Ovary (tissue), 10 donors: ENCODE measurements around the gene SLC17A9. TPM values are rescaled to one million over a fixed set of nuclear protein-coding genes. Genes with fewer than 3 reads are reported as not detected.
A peak's percentile ranks its signal among the peaks of the same experiment; 100 is the strongest.

Source experiments
- DNase-seq, 5 donors: peaks; one replicate each; pipeline ENCODE4 v3.0.0-alpha.2; 2019 to 2020
- H3K27ac ChIP-seq, 2 donors: fragments of 200-600 bp; one replicate each; pipeline versions ENCODE4 v1.5.1 to v1.8.0; 2019 to 2022
- H3K27me3 ChIP-seq: fragments of 200-600 bp; one replicate; pipeline ENCODE4 v1.8.0; 2022
- H3K36me3 ChIP-seq: fragments of 200-600 bp; sonication (generic); one replicate; pipeline ENCODE4 v1.5.1; 2019
- H3K4me1 ChIP-seq: one replicate; pipeline ENCODE4 v1.8.1; 2013; ENCODE audit warnings: mild to moderate bottlenecking, moderate library complexity; ENCODE audit not compliant: insufficient read depth
- H3K4me3 ChIP-seq: fragments of 200-600 bp; sonication (generic); one replicate; pipeline ENCODE4 v1.5.1; 2017
- H3K9me3 ChIP-seq, 2 donors: fragments of 200-600 bp in 1 of 2; sonication (generic) in 1 of 2; one replicate each; pipeline versions ENCODE4 v1.5.1 to v1.8.1; 2013 to 2019; ENCODE audit warnings: mild to moderate bottlenecking in 1 of 2, moderate library complexity in 1 of 2
- CTCF ChIP-seq, 3 donors: fragments of 450-650 bp in 2 of 3; fragments of 200-600 bp in 1 of 3; IDR thresholded peaks; one replicate each; pipeline versions ENCODE4 v1.5.1 to v1.8.0; 2016 to 2022; ENCODE audit warnings: antibody characterized with exemption in 3 of 3, mild to moderate bottlenecking in 1 of 3
- EP300 ChIP-seq: sonication (generic); formaldehyde crosslinking; IDR thresholded peaks from one replicate; pipeline ENCODE4 v1.6.1; 2017; ENCODE audit warnings: antibody characterized with exemption
- POLR2A ChIP-seq: fragments of 450-650 bp; IDR thresholded peaks from one replicate; pipeline ENCODE4 v1.6.1; 2017; ENCODE audit warnings: antibody characterized with exemption, mild to moderate bottlenecking, moderate library complexity
- WGBS, 3 donors: extraction: QIAGEN DNeasy Blood & Tissue Kit in 1 of 3; methylation state at CpG; one replicate each; pipeline versions ENCODE4 v1.1.5 to v1.1.7; 2013 to 2017; 5-methylcytosine and 5-hydroxymethylcytosine counted together
- intact Hi-C, 4 donors: fragments of 100-400 bp; cut with DNase I; formaldehyde crosslinking; loops; one replicate each; pipeline versions ENCODE4 v1.11.0 to v1.15.1; 2022 to 2023
- long read RNA-seq, 3 donors: library from polyadenylated mRNA in 2 of 3; unstranded in 2 of 3; transcript quantifications; one replicate each; pipeline ENCODE4 v2.0.0 and lab custom pipeline, GENCODE V29; 2021 to 2026
- polyA plus RNA-seq, 2 donors: library from polyadenylated mRNA; stranded (reverse); fragments of 200-250 nt in 1 of 2; fragments of 350-450 nt in 1 of 2; fragmentation: Illumina TruSeq in 1 of 2; extraction: RNeasy Lipid Tissue Mini Kit (QIAGEN cat#74804) in 1 of 2; gene quantifications; one replicate each; pipeline ENCODE4 v1.2.3, GENCODE V29; 2013 to 2014
- total RNA-seq, 7 donors: library from RNA; depleted of rRNA in 2 of 7; stranded (reverse); fragments of >200 nt in 2 of 7; fragmentation: NEBNext Ultra II Directional in 3 of 7; extraction: Animal tissue kit (Norgen Biotek cat#: 25700) in 3 of 7; gene quantifications; one replicate each; pipeline versions ENCODE4 v1.1.0 to v1.2.4, GENCODE V29; 2016 to 2023
- donor health status: DM: no; HTN: no; CAD: no; lungs with moderate emphysema.
- donor health status: DM: no; HTN: no; CAD: no.
- donor health status: Bipolar disorder and iron deficiency.
- donor health status: DM: yes; HTN: yes; CAD: no.
- donor health status: DM: no; HTN: no; CAD: no.
- donor health status: DM: yes; HTN: yes; CAD: no.

The SLC17A9 gene, protein sequence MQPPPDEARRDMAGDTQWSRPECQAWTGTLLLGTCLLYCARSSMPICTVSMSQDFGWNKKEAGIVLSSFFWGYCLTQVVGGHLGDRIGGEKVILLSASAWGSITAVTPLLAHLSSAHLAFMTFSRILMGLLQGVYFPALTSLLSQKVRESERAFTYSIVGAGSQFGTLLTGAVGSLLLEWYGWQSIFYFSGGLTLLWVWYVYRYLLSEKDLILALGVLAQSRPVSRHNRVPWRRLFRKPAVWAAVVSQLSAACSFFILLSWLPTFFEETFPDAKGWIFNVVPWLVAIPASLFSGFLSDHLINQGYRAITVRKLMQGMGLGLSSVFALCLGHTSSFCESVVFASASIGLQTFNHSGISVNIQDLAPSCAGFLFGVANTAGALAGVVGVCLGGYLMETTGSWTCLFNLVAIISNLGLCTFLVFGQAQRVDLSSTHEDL
- 1 to 10 TPM; 1.8 to 7.7 (median 4.8) TPM for total RNA-seq
- polyA plus RNA-seq, result 1 to 10 TPM in 1 of 2 donors, under 1 TPM in 1; 0.68 to 2.6 TPM
- long read RNA-seq, donor 1, transcript SLC17A9-202 (13 exons, 3,580 nt), result major isoform, 6 of 21 reads
- long read RNA-seq, donor 1, partial matches to known transcripts, result 5 of 21 reads
- long read RNA-seq, donor 1, other reads (novel, unspliced or antisense), result 10 of 21 reads
- long read RNA-seq, donor 2, result 0 reads
- long read RNA-seq, donor 3, partial matches to known transcripts, result 5 of 17 reads
- long read RNA-seq, donor 3, other reads (novel, unspliced or antisense), result 11 of 17 reads

DNA sequence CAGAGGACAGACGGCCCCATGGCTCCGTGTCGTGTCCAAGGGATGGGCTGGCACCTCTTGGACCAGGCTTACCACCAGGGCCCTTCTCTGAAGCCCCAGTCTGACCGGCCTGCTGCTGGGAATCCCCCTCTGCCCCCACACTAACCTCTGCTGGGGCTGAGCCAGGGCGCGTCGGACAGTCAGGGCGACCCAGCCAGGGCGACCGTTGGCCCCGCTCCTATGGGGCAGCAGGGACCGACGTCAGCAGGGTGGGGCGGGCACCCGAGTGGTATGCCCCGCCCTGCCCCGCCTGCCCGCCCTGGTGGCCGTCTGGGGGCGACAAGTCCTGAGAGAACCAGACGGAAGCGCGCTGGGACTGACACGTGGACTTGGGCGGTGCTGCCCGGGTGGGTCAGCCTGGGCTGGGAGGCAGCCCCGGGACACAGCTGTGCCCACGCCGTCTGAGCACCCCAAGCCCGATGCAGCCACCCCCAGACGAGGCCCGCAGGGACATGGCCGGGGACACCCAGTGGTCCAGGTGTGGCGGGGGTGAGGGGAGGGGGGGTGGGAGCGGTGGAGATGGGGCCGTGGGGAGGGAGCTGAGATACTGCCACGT, at the start of gene SLC17A9:
SLC17A9 (plus strand) TSS at position 337 of the 595 bp plus-strand sequence; CDS start at position 459, 122 bp downstream.
- WGBS, 3 donors, result 7 to 12% (median 8%) methylated on average over 29 to 37 of the region's 37 CpGs

GRCh38 chr20:62902926-62903615, 49.4 kb upstream of the SLC17A9 start:
- intact Hi-C loops, result loop anchor here in 3 of 4 donors (5.0 to 10.0 kb wide), 2 partner anchors 102 to 104 kb away; partner anchors contain the start of gene BHLHE23 (in 3 of the 3)
- 68 to 81% (median 70%) methylated on average over 7 of the region's 7 CpGs for WGBS, 3 donors
- H3K36me3 ChIP-seq, result peaks cover 4% of the 10 kb centered on the region

More for the DNA sequence above, at the start of gene SLC17A9:
- DNase-seq, result peak; percentile 51 to 72 (median 60)
- Histone ChIP-seq H3K4me1 (peaks cover 23% of the 10 kb centered on the region), H3K9me3 (no peaks in the 10 kb centered on the region), H3K27me3 (no peaks in the 10 kb centered on the region), H3K36me3 (no peaks in the 10 kb centered on the region), H3K27ac (peak within 1 kb of the TSS; percentile 96), H3K4me3 (peak within 1 kb of the TSS; percentile 3)
- TF ChIP-seq CTCF (IDR thresholded peaks at IDR 0.05) (no peak), POLR2A (no peak), EP300 (no peak)
- intact Hi-C loops, result no loop called here

GRCh38 chr20:62905536-62906117, 46.9 kb upstream of the SLC17A9 start:
- peaks cover 4% of the 10 kb centered on the region for H3K36me3 ChIP-seq

More at GRCh38 chr20:62902926-62903615, 49.4 kb upstream of the SLC17A9 start:
- DNase-seq, result no peak
- Histone ChIP-seq H3K27me3 (no peaks in the 10 kb centered on the region), H3K4me1 (peaks cover 3% of the 10 kb centered on the region), H3K9me3 (no peaks in the 10 kb centered on the region), H3K27ac (no peak overlapping the region), H3K4me3 (no peak overlapping the region)
- TF ChIP-seq CTCF (IDR thresholded peaks at IDR 0.05) (no peak), EP300 (no peak), POLR2A (no peak)

More at GRCh38 chr20:62905536-62906117, 46.9 kb upstream of the SLC17A9 start:
- Histone ChIP-seq H3K27me3 (no peaks in the 10 kb centered on the region), H3K4me1 (no peaks in the 10 kb centered on the region), H3K9me3 (no peaks in the 10 kb centered on the region), H3K27ac (no peak overlapping the region), H3K4me3 (no peak overlapping the region)
- no peak for DNase-seq
- TF ChIP-seq EP300, result no peak
- no peak for TF ChIP-seq CTCF (IDR thresholded peaks at IDR 0.05)
- TF ChIP-seq POLR2A, result no peak
- 80 to 88% (median 88%) methylated on average over 17 of the region's 17 CpGs for WGBS, 3 donors
- intact Hi-C loops, result loop anchor here in 1 of 4 donors (10.0 kb wide), 1 partner anchor 99 kb away; the partner anchor contains the start of gene BHLHE23
